Gastroesophageal sphincter (tissue), 4 donors: ENCODE data around the gene CAPN2. TPM values are rescaled to one million over a fixed set of nuclear protein-coding genes. Genes with fewer than 3 reads are reported as not detected.
"Not testable (repeated sequence)": the region's sequence is repeated elsewhere in the genome, so short reads cannot be mapped to it uniquely, and the experiment has no call there.

Experiments
- ATAC-seq: fragments of 150-250 bp; one replicate; pipeline ENCODE4 v1.9.1; 2016; ENCODE audit warnings: mild to moderate bottlenecking, moderate library complexity
- H3K27ac ChIP-seq, 4 donors: fragments of 200-600 bp; sonication (generic) in 3 of 4; 1 replicate in 3 of 4; 2 replicates in 1 of 4; pipeline ENCODE4 v1.5.1; 2016 to 2019
- H3K27me3 ChIP-seq: fragments of 200-600 bp; sonication (generic); one replicate; pipeline ENCODE4 v1.5.1; 2019
- H3K36me3 ChIP-seq, 2 donors: fragments of 200-600 bp; sonication (generic); one replicate each; pipeline ENCODE4 v1.5.1; 2019; ENCODE audit warnings: control low read depth in 1 of 2
- H3K4me1 ChIP-seq, 3 donors: fragments of 200-600 bp; sonication (generic); 1 replicate in 2 of 3; 2 replicates in 1 of 3; pipeline ENCODE4 v1.5.1; 2016 to 2019; ENCODE audit warnings: control low read depth in 2 of 3
- H3K4me3 ChIP-seq, 2 donors: fragments of 200-600 bp; sonication (generic); one replicate each; pipeline ENCODE4 v1.5.1; 2019; ENCODE audit warnings: mild to moderate bottlenecking in 1 of 2, moderate library complexity in 1 of 2
- H3K9me3 ChIP-seq, 3 donors: fragments of 200-600 bp; sonication (generic); one replicate each; pipeline ENCODE4 v1.5.1; 2017 to 2019; ENCODE audit warnings: control low read depth in 2 of 3
- EP300 ChIP-seq: sonication (generic); formaldehyde crosslinking; IDR thresholded peaks from one replicate; pipeline ENCODE4 v1.6.1; 2017; ENCODE audit warnings: antibody characterized with exemption, mild to moderate bottlenecking
- POLR2A ChIP-seq, 2 donors: fragments of 450-650 bp; IDR thresholded peaks; one replicate each; pipeline ENCODE4 v1.6.1; 2017; ENCODE audit warnings: antibody characterized with exemption in 2 of 2, mild to moderate bottlenecking in 2 of 2, moderate library complexity in 1 of 2
- POLR2AphosphoS5 ChIP-seq: sonication (generic); formaldehyde crosslinking; IDR thresholded peaks from one replicate; pipeline ENCODE4 v1.6.1; 2017; ENCODE audit warnings: antibody characterized with exemption
- whole genome bisulfite sequencing, 2 donors: methylation state at CpG; one replicate each; pipeline ENCODE4 v1.1.5; 2018; ENCODE audit warnings: low coverage in 1 of 2; 5-methylcytosine and 5-hydroxymethylcytosine counted together
- total RNA-seq, 4 donors: library from RNA; depleted of rRNA; stranded (reverse); fragments of >200 nt; gene quantifications; one replicate each; pipeline ENCODE4 v1.1.0, GENCODE V29; 2016
- TF ChIP-seq, protein P1 (sequence below), 4 experiments: fragments of 200-600 bp in 2 of 4; fragments of 450-650 bp in 2 of 4; sonication (generic) in 1 of 4; IDR thresholded peaks; one replicate each; pipeline ENCODE4 v1.5.1; 2017 to 2019; ENCODE audit warnings: antibody characterized with exemption in 4 of 4, mild to moderate bottlenecking in 2 of 4, moderate library complexity in 2 of 4

The CAPN2 gene
- total RNA-seq, 4 donors from 2014 or later, result 140 to 174 (median 149) TPM

DNA sequence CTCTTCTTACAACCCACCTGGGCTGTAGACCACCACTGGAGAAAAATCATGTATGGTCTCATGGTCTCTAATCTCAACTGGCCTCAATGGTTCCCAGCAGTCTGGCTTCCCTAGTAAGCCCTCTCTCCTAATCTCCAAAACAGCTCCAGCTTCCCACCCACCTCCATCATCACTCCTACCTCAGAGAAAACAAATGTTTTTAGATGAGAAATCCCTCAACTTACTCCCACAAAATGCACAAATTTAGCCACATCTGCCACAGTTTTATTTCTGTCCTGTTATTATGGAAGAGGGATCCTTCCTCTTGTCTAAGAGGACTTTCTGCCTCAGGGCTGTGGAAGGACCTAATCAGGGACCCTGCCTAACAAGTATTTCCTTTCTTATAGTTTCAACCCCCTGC lies 101.3 kb downstream of the CAPN2 start:
- no peak for ATAC-seq
- no peak overlapping the region for H3K4me3 ChIP-seq
- no peaks in the 10 kb centered on the region for H3K27me3 ChIP-seq
- no peak overlapping the region for H3K27ac ChIP-seq
- peaks cover 0 to 51% of the 10 kb centered on the region in 2 donors for H3K36me3 ChIP-seq
- H3K9me3 ChIP-seq, result no peaks in the 10 kb centered on the region
- peaks cover 0 to 19% (median 0%) of the 10 kb centered on the region in 3 donors for H3K4me1 ChIP-seq
- TF ChIP-seq, protein P1, sequence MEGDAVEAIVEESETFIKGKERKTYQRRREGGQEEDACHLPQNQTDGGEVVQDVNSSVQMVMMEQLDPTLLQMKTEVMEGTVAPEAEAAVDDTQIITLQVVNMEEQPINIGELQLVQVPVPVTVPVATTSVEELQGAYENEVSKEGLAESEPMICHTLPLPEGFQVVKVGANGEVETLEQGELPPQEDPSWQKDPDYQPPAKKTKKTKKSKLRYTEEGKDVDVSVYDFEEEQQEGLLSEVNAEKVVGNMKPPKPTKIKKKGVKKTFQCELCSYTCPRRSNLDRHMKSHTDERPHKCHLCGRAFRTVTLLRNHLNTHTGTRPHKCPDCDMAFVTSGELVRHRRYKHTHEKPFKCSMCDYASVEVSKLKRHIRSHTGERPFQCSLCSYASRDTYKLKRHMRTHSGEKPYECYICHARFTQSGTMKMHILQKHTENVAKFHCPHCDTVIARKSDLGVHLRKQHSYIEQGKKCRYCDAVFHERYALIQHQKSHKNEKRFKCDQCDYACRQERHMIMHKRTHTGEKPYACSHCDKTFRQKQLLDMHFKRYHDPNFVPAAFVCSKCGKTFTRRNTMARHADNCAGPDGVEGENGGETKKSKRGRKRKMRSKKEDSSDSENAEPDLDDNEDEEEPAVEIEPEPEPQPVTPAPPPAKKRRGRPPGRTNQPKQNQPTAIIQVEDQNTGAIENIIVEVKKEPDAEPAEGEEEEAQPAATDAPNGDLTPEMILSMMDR (IDR thresholded peaks at IDR 0.05), result no peak
- TF ChIP-seq EP300 (no peak), POLR2AphosphoS5 (no peak), POLR2A (IDR thresholded peaks at IDR 0.05) (no peak)

DNA sequence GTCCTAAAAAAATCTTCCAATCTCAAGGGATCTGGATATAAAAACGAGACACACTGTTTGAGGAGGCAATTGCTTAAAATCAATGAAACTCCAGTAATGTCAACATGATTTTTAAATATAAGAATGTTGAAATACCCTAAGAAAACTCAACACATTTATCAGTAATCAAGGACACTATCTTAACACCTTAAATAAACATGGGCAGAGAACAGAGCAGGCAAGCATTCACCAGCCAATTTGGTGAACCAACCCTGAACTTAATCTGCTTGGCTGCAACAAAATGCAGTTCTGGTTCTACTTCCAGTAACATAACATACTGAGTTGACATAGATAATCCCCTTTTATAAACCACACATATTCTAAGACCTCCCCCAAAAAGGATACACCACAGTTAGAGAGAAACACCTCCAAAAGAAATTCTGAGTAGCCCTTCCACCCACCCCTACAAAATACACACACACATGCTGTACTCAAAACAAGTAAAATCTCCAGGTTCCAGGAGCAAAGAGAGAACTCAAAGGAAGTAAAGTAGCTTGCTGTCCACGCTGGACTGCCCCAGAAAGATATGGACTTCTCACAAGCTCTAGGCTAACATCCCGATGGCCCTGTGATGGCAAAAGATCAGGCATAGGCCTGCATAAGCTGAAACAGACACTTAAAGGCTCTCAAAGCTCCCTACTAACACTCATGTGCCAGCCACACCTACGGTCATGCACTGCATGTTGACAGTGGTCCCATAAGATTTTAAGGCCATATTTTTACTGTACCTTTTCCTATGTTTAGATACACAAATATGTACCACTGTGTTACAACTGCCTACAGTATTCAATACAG lies 102.9 kb downstream of the CAPN2 start:
- no peak overlapping the region for H3K4me3 ChIP-seq
- H3K36me3 ChIP-seq, result peaks cover 0 to 47% of the 10 kb centered on the region in 2 donors
- H3K9me3 ChIP-seq, result no peaks in the 10 kb centered on the region
- TF ChIP-seq EP300 (no peak), POLR2AphosphoS5 (no peak), POLR2A (IDR thresholded peaks at IDR 0.05) (no peak)
- TF ChIP-seq, protein P1 (IDR thresholded peaks at IDR 0.05), result no peak
- no peak for ATAC-seq
- H3K4me1 ChIP-seq, result peaks cover 0 to 29% (median 0%) of the 10 kb centered on the region in 3 donors
- H3K27ac ChIP-seq, result no peak overlapping the region
- 47 to 58% methylated on average over 3 to 4 of the region's 4 CpGs for WGBS, 2 donors
- no peaks in the 10 kb centered on the region for H3K27me3 ChIP-seq

DNA sequence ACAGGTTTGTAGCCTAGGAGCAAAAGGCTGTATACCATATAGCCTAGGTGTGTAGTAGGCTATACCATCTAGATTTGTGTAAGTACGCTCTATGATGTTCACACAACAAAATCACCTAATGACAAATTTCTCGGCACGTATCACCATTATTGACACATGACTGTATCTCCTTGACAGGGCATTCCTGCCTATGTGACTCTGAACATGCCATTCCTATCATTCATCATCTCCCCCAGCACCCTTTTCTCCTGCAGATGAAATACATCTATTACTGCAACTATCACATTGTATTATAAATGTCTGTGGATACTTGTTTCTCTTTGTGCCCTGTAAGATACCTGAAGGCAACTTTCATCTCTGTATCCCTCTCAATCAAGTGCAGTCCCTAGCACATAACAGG lies 103.5 kb downstream of the CAPN2 start:
- no peak for ATAC-seq
- Histone ChIP-seq H3K4me3 (no peak overlapping the region), H3K9me3 (no peaks in the 10 kb centered on the region), H3K27ac (no peak overlapping the region), H3K4me1 (peaks cover 0 to 36% (median 0%) of the 10 kb centered on the region in 3 donors), H3K36me3 (peaks cover 0 to 49% of the 10 kb centered on the region in 2 donors), H3K27me3 (no peaks in the 10 kb centered on the region)
- 86 to 87% methylated on average over 3 of the region's 3 CpGs for WGBS, 2 donors
- TF ChIP-seq, protein P1 (IDR thresholded peaks at IDR 0.05), result no peak
- no peak for TF ChIP-seq POLR2AphosphoS5
- TF ChIP-seq POLR2A (IDR thresholded peaks at IDR 0.05), result no peak

DNA sequence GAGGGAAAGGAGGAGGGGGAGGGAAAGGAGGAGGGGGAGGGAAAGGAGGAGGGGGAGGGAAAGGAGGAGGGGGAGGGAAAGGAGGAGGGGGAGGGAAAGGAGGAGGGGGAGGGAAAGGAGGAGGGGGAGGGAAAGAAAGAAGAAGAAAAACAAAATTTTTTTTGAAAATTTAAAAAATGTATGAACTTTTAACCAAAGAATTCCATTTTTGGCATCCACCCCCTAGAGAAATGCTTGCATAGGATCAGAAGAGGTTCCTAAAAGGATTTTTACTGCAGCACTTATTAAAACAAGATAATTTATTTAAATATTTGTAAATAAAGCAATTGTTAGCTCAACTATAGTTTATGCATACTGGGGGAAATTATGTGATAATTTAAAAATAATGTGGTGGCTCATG lies 104.9 kb downstream of the CAPN2 start:
- not testable (repeated sequence) for H3K4me3 ChIP-seq, H3K9me3 ChIP-seq, ATAC-seq, H3K27me3 ChIP-seq, H3K27ac ChIP-seq
- H3K36me3 ChIP-seq, result peaks cover 0 to 49% of the 10 kb centered on the region in 2 donors
- peaks cover 0 to 41% (median 0%) of the 10 kb centered on the region in 3 donors for H3K4me1 ChIP-seq

DNA sequence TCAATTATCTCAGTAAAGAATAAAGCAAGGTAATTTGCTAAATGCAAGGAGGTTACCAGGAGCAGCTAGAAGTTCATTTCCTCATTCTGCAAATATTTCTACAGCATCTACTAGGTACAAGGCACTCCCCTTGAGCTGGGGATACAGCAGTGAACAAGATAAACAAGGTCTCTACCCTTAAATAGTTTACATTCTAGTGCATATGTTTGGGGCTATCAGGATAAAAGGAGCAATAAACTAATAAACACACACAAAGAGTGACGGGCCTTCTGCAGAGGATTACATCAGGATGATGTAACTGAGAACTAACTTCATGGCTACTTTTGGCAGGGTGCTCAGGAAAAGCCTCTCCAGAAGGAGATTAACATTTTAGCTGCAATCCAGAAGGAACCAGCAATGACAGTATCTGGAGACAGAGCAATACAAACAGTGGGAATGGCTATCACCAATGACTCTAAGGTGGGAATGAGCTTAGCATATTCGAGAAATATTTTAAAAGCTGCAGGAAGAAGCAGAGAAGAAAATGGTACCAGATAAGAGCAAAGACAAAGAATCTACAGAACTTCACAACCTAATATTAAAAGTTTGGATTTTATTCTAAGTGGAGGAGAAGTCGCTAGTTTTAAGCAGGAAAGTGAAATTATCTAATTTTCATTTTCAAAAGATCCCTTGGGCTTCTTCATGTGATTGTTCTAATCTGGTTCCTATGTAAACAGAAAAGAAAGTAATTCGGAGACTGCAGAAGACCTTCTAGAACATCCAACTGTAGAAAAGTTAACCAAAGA lies 107.6 kb downstream of the CAPN2 start:
- Histone ChIP-seq H3K27me3 (no peaks in the 10 kb centered on the region), H3K9me3 (no peaks in the 10 kb centered on the region), H3K36me3 (peaks cover 0 to 30% of the 10 kb centered on the region in 2 donors), H3K4me3 (no peak overlapping the region), H3K27ac (peak overlapping the region in 1 of 4 donors; percentile 33), H3K4me1 (peaks cover 0 to 49% (median 0%) of the 10 kb centered on the region in 3 donors)
- WGBS, 2 donors, result 32 to 51% methylated on average over 4 of the region's 4 CpGs
- TF ChIP-seq, protein P1 (IDR thresholded peaks at IDR 0.05), result no peak
- TF ChIP-seq EP300, result no peak
- TF ChIP-seq POLR2A (IDR thresholded peaks at IDR 0.05), result no peak
- TF ChIP-seq POLR2AphosphoS5, result no peak
- peak; percentile 60 for ATAC-seq
